Hepatocyte (in vitro differentiated cells): ENCODE results near the gene C6orf89.

Experiments used
- EZH2 ChIP-seq: fragments of 200-600 bp; sonication (generic); IDR thresholded peaks from 2 replicates; pipeline ENCODE4 v1.6.1; 2016; ENCODE audit warnings: antibody characterized with exemption, mild to moderate bottlenecking, borderline replicate concordance
- EZH2phosphoT487 ChIP-seq: fragments of 200-600 bp; sonication (generic); IDR thresholded peaks from one replicate; pipeline ENCODE4 v1.6.1; 2018; ENCODE audit warnings: antibody characterized with exemption, mild to moderate bottlenecking, low read depth, moderate library complexity; ENCODE audit not compliant: unreplicated experiment, severe bottlenecking
- TF ChIP-seq, protein P1 (sequence below): fragments of 200-600 bp; sonication (generic); IDR thresholded peaks from 2 replicates; pipeline ENCODE4 v1.5.1; 2016; ENCODE audit warnings: antibody characterized with exemption, mild to moderate bottlenecking; ENCODE audit not compliant: poor library complexity

DNA sequence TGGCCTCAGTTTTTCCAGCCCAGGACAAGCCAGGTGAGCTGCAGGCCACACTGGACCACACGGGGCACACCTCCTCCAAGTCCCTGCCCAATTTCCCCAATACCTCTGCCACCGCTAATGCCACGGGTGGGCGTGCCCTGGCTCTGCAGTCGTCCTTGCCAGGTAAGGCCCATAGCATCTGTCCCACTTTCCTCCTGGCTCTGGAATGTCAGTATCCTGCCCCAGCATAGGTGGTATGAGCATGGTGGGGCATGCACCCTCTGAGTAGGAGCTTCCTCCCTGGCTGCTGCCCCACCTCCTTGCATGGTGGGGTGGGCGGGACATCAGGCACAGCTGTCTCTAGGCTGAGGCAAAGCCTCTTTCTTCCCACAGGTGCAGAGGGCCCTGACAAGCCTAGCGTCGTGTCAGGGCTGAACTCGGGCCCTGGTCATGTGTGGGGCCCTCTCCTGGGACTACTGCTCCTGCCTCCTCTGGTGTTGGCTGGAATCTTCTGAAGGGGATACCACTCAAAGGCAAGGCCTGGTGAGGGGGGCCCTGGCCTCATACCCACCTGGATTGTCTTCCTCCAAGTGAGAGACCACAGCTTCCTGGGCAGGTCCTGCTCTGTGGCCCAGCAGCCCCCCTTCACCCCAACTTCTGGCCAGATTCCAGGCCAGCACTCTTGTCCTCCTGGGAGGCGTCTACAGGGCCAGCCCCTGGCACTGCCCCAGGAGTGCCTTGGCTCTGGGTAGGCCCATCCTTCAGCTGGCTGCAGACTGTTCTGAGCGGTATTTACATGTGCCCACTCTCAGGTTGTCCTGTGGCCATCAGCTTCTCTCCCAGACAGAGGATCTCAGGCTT is 77.9 kb downstream of the C6orf89 start:
- TF ChIP-seq, protein P1, sequence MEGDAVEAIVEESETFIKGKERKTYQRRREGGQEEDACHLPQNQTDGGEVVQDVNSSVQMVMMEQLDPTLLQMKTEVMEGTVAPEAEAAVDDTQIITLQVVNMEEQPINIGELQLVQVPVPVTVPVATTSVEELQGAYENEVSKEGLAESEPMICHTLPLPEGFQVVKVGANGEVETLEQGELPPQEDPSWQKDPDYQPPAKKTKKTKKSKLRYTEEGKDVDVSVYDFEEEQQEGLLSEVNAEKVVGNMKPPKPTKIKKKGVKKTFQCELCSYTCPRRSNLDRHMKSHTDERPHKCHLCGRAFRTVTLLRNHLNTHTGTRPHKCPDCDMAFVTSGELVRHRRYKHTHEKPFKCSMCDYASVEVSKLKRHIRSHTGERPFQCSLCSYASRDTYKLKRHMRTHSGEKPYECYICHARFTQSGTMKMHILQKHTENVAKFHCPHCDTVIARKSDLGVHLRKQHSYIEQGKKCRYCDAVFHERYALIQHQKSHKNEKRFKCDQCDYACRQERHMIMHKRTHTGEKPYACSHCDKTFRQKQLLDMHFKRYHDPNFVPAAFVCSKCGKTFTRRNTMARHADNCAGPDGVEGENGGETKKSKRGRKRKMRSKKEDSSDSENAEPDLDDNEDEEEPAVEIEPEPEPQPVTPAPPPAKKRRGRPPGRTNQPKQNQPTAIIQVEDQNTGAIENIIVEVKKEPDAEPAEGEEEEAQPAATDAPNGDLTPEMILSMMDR = no peak
- TF ChIP-seq EZH2 (no peak), EZH2phosphoT487 (no peak)
